GF-D8 (cell line): ENCODE measurements around the gene HTRA3.

Source experiments
- DNase-seq: peaks from one replicate; lab custom pipeline; 2025; lab: John Stamatoyannopoulos, UW

The HTRA3 gene

DNA sequence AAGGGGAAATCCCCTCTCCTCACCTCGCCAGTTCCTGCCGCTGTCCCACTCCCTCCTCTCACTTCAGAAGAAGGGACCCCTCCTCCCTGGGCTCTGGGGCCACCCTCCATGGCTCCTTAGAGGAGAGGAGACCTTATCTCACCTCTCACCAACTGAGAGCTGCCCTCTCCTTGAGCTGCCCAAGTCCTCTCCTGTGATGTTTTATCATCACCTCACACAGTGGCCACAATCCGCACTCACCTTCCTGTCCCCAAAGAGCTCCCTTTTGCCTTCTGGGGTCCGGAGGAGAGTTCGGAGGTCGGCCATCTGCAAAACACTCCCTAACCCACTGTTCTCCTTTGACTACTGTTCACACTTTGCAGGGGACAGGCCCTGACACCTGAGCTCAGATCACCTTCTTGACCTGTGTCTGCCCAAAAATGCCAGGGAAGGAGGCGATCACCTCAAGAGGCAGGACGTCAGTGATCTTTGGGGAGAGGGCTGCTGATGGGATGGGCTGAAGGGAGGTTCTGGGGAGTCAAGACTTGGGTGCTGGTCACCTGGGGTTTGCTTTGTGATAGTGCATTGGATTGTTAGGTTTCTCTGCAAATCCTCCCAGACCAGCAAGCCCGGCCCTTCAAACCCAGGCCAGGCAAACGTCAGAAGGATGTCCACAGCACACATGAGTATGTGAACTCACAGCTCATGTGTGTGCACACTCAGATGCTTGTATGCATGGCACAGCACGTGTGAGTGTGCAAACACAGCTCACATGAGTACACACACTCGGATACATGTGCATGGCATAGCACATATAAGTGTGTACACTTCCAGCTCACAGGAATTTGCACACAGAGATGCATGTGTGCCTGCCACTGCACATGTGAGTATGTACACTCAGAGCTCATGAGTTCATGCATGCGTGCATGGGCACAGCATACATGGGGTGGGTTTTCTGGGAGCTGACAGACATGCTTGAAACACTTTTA, 41.8 kb downstream of the HTRA3 start:
- DNase-seq: no peak

DNA sequence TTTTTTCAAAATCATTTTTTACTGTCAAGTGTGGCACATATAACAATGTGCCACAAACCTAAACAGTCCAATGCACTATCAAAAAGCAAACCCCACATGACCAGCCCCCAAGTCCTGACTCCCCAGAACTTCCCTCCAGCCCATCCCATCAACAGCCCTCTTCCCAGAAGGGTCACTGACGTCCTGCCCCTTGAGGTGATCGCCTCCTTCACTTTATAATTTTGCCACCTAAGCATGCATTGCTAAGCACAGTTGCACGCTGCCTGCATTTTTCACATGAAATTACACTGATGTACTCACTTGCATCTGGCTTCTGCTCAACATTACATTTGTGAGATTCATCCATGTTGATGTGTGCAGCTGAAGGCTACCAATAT, 42.5 kb downstream of the HTRA3 start:
- DNase-seq: no peak

DNA sequence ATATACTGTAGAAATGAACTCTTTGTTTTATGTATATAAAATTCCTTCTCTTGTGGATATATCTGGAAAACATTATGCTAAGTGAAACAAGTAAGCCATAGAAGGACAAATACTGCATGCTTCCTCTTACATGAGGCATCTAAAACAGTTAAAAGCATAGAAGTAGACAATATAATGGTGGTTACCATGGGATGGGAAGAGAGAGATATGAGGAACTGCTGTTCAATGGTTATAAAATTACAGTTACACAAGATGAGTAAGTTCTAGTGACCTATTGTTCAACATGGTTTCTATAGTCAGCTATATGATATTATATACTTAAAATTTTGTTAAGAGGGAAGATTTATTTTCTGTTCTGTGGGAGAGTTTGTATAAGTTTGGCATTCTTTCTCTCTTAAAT, 43.4 kb downstream of the HTRA3 start:
- DNase-seq: no peak

DNA sequence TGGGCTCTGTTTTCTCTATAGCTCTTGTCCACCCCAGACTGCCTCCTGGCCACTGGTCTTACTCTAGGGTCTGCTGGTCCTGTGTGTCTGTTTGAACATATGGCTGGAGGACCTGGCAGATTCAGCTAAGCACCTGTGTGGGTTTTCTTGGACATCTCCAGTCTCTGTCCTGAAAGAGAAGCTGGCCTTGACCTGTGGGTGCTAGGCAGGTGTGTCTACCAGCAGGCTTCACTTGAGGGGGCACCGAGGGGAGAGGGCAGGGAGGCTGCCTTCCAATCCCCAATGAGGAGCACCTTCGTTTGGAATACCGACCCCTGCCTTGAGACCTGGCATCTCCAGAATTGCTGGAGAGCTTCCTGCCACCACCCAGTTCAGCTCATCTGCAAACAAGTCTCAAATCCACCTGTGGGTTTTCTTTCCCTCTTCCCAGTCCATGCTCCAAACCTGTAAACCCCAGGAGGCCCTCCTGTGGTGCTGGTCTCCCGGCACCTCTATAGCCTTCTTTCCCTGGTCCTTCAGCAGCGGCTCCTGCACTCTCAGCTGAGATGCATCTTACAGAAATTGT, 45.2 kb downstream of the HTRA3 start:
- DNase-seq: no peak

DNA sequence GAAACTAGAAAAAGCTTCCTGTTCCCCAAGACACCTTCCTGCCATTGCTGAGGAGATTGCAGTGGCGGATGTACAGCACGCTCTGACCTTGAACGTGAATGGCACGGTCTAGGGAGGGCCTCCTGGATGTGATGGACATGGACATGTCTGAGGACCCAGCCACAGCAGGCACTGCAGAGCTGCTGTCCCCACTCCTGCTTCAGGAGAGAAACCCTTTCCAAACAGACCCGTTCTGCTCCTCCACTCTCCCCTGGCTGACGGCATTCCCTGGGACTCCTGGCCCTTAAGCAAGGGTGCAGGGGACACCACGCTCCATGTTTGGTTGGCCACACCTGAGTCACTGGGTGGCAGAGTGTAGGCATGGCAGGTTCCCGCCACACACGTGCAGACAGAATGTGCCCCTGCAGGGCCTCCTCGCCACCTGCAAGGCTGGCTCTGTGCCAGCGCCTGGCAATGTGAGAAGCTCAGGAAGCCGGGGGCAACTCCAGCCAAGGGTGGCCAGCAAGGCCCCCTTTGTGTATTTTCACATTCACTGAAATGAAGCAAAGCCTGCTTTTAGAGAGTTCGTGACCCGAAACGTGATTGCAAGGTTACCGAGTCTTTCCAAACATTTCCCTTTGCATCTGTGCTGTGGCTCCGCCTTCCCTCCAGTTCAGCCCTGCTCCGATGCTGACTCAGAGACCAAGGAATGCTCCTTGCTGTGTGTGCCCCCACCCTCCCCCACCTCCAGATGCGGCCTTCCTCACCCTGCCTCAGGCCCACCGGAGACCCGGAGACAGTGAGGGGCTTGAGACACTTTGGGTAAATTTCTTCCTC, 46.1 kb downstream of the HTRA3 start:
- DNase-seq: no peak

DNA sequence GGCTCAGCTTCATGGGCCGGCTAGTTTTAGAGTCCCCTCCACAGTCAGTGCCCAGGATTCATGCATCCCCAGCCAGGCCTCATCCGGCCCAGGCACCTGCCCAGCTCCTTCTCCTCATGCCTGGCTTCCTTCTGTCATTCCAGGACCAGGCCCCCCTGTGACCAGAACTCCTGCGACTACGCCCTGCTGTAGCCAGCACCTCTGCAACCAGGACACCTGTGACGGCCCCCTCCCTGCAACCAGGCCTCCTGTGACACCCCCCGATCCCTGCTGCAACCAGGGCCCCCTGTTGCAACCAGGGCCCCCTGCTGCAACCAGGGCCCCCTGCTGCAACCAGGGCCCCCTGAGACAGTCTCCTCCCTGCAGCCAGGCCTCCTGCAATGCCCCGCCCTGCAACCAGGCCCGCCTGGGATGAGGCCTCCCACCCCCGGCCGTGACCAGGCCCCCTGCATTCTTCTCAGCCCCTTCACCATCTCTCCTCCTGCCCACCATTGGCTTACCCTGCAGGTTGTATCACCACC, 46.8 kb downstream of the HTRA3 start:
- no peak for DNase-seq

DNA sequence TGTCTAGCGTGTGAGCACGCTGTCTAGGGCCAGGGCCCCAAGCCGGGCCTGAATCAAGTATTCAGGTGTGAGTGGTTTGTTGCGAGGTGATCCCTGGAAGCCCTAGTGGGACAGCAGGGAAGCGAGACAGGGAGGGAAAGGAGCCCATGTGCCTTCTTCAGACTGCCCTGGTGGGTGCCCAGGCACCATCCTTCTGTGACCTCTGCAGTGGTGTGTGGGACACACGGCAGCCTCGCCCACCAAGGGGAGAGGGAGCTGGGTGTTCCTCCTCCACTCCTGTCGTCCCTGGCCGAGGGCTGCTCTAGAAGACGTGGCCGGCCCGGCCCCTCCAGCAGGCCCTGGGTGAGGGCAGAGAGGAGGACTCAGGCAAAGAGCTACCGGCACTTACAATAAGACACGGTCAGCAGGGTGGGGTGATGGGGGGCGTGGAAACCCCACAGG, 47.4 kb downstream of the HTRA3 start:
- DNase-seq: no peak

DNA sequence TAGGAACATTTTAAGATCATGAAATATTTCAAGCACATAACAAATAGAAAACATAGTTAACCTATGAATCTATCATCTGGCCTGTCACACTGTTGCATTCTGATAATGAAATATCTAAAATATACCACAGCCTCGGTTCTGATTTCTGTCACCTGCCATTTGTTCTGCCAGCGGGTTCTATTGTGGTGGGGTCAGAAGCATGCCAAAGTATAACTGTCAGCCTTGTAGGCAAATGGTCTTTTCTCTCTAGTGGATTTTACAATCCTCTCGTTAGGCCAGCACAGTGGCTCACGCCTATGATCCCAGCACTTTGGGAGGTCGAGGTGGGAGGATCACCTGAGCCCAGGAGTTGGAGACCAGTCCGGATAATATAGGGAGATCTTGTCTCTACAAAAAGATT, 47.9 kb downstream of the HTRA3 start:
- no peak for DNase-seq

DNA sequence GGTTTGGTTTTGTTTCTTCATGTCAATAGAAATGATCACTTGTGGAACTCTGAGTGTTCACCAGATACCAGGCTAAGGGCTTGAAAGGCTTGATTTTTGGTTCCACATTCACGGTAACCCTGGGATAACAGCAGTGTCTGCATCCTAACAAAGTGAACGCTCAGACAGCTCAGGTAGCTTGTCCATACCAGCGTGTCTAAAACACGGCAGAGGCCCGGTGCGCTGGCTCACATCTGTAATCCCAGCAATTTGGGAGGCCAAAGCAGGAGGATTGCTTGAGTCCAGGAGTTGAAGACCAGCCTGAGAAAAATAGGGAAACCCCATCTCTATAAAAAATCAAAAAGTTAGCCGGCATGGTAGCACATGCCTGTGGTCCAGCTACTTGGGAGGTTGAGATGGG, 49.0 kb downstream of the HTRA3 start:
- DNase-seq: no peak

DNA sequence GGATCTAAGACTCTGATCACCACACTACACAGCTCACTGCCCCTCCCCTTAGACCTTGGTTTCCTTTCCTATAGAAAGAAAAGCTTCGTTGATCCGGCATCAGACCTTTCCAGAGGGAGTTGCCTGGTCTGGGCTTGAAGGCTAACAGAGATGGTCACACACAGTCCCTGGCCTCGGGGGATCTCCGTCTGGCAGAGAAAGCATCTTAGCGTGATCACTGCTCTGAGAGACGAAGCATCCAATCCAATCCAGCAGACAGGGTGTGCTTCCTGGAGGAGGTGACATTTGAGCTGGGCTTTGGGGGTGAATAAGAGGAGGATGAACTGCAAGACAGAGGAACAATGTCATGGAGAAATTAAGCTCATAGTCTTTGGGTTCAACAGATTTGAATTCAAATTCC, 49.5 kb downstream of the HTRA3 start:
- no peak for DNase-seq

DNA sequence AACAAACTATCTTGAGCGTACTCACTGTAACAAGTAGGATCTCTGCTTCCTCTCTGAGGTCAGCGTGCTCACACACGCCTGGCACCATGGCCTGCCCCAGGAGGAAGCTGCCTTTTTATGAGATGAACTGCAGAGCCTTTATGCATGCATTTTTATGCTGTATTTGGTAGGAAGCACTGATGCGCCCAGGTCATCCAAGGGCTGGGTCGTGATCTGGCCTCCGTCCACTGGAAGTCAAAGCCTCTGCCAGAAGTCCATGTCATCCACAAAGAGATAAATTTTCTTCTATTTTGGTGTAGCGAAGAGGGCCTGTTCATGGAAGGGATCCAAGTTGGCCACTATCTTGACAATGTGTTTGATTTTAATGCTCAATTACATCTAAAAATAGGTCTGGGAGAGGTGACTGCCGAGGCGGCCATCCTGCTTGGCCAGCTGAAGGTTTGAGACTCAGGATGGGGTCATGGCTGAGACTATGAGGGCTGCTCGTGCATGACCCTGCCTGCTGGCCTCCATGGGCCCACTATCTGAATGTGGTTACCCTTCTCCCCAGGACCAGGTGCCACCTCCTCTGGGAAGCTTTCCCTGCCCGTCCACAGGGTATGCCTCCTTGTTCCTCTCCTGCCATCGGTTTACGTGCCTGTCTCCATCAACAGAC, 50.3 kb downstream of the HTRA3 start:
- DNase-seq: no peak

DNA sequence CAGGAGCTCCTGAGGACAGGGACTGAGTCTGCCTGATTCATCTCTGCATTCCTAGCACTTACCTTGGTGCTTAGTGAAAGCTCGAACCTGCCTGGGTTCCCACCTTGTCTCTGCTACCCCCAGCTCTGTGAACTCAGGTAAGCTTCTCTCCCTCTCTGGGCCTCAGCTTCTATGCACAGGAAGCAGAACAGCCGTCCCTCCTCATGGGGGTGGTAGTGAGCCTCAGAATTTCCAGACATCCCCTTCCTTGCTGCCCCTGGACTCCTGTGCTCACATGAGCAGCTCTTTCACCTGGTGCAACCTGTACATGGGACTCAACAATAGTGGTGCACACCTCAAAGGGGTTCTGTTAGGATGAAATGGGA, 50.8 kb downstream of the HTRA3 start:
- no peak for DNase-seq

DNA sequence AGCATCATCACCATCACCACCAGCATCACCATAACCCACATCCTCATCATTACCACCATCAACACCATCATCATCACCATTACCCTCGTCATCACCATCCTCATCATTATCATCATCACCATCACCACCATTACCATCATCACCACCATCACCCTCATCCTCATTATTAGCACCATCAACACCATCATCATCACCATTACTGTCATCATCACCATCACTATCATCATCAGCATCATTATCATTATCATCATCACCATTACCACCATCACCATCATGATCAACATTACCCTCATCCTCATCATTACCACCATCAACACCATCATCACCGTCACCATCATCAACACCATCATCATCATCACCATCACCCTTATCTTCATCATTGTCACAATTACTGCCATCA, 51.7 kb downstream of the HTRA3 start:
- no peak for DNase-seq

DNA sequence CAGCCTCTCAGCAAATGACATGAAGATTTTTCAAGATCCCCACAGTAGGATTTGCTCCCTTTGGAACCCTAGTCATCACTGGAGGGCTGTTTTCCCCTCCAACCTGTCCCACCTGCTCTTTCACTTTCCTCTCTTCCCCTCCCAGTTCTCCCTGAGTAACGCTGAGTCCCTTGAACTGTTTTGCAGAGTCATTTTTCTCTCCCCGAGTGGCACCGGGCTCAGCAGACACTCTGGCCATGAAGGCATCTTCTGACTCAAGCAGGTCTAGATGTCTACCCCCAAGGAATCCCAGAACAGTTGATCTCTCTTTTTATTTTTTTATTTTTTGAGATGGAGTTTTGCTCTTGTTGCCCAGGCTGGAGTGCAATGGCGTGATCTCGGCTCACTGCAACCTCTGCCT, 52.2 kb downstream of the HTRA3 start:
- no peak for DNase-seq

DNA sequence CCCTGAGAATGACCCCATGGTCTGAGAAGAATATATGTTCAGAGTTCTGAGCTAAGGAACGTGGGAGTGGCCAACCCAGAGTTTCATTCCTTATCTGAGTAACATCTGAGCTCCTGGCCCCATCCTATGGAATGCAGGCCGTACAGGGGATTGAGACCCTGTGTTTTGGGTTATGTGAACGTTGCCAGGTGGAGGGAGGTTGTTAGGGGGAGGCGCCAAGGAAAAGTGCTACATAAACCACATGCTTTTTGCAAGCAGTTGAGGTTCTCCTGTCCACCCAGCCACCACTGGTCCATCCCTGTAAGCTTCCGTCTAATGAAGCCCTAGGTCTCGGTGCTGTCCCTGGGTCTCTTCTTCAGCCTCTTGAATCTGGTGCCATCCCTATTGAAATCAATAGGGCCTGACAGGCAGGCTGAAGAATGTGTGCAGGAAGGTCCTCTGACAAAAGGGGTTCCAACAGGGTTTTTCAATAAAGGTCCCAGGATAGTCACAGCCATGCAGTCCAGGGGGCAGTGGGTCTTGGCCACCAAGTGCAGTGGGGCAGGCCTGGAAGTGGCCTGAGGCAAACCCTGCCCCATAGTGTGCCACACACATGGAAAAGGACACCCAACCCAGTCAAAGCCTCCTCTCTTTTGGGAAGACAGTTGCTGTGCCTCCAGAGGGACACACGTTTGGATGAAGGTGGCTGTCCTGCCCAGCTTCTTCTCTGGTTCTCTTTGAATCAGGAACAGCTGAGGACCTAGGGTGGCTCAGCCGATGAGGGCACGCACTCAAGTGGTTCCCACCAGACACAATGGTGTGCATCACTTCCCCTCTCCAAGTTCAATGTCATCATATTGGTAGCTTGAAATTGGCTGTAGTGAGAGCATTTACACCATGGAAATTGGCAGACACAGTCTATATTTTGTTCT, 53.5 kb downstream of the HTRA3 start:
- DNase-seq: no peak

DNA sequence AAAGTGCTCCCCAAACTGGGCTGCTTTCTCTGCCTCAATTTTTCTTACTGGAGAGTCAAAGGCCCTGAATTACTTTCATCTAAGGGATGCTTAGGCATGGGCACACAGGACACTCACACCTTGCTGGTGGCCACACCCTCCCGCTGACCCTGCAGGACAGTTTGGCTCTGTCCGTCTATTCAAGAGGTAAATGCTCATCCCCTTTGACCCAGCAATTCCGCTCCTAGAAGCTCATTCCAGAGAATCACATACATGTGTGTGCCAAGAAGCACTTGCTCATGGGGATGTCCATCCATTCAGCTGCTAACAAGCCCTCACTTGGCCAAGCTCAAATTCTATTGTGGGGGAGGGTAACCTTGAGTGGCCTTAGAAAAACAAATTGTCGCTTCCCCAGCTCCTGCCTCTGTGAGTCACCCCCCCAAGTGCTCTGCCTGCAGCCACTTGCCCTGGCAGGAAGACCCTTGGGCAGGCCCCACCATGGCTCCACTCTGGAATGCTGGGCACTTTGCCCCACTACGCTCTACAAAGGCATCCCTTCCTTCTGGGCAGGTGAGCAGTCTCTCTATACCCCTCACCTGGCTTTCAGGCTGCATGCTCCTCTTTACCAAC, 54.5 kb downstream of the HTRA3 start:
- no peak for DNase-seq

DNA sequence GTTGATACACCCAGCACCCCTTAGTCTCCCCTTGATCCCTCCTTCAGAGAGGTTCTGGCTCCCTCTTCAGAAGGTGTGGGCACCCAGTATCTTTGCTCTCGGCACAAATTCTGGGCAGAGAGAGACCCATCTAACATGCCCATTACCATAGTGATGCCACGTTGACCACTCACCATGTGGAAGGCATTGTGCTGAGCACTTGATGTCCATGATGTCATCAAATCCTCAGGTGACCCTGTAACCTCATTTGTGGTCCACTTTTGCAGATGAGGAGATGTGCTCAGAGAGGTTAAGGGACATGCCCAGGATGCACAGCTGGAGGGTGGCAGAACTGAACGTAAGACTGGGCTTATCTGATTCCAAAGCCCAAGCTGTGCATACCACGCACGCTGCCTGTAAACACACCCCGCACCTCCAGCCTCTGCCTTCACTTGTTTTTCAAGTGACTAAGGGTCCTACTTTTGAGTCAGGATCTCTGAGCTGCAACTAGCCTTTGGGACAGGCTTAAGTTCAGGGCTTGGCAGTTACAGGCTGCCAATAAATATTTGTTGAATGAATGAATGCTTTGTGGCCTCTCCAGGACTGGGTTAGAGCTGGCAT, 55.2 kb downstream of the HTRA3 start:
- DNase-seq: no peak

DNA sequence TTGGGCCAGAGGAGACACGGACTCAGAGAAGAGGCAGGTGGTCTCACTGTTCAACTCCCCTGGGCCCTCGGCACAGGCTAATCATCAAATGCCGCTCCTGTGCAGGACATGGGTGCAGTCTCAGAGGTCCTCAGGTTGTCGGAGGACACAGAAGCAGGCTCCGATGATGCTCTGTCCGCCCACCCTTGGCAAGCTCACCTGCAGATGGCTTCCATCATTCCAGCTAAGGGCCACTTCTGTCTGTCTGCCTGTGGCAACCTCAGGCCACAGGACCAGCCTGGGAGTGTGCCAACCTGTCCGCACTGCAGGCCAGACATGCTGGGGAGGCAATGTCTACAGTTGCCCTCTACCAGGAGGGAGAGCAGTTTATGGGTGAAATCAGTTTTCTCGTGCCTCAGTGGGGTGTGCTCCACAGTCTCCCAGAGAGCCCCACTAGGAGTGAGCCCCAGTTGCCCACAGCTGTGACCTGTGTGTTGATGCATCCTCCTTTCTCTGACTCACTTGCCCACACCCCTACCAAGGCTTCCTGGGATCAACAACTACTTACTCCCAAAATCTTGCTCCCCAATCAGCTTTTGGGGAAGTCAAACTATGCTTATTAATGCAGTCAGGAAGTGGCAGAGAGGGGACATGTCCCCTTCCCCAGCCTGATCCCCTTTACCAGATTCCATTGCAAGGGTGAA, 55.9 kb downstream of the HTRA3 start:
- DNase-seq: no peak

DNA sequence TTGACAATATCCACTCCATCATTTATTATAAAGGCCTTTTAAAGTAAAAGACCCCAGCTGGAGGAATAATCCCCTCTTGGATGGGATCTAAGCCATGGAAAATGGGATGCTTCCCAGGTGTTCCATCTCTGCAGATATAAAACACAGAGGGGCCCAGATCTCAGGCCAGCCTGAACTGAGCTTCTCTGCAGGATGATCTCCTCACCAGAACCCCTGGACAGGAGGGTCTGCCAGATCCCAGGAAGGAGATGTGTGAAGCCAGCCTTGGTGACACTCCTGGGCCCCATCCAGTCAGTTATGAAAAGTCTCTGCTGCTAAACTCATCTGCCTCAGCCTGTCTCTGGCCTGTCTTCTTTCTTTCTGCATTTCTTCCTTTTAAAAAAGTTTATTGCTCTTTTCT, 56.7 kb downstream of the HTRA3 start:
- DNase-seq: no peak

DNA sequence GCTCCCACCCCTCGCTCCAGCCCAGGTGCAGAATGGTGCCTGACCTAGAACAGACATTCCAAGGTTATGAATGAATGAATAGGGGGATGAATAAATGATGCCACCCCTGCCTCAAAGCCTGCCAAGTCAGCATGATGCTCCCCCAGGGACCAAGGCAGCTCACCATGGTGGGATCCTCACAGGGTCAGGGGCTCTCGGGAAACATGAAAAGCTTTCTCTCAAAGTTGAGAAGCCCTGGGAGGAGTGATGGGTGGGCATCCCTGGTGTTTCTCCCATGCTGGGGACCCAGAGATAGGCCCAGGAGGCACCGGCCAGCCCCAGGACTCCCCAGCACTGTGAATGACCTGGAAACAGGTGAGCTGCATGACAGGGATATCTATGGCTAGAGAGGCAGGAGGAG, 58.9 kb downstream of the HTRA3 start:
- DNase-seq: no peak
